ENCODE data around the gene TNC. TPM values are rescaled to one million over a fixed set of nuclear protein-coding genes. Genes with fewer than 3 reads are reported as not detected.

Gene TNC
- total RNA-seq, 6 experiments from 2014 or later: 51.6 to 86.3 (median 70.4) TPM

DNA sequence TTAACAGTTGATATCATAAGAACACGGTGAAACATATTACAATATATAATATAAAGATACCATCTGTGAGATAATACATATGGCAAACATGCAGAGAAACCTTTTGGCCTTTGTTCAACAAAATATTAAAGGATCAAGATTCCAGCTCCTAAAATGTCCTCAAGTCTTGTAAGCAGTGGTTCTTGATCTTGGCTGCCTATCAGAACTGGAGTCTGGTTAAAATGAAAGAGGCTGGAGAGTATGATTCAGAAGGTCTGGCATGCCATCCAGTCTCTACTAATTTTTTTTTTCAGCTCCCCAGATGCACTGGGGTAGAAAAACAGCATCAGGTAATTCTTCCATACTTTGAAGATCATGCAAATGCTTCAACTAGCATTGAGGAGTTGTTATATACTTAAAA is 83.2 kb downstream of the TNC start:
- no peaks in the 10 kb centered on the region; the same call in 1 of the 2 replicates for H3K27me3 Mint-ChIP-seq (ENCODE audit: insufficient read depth)
- TF ChIP-seq CTCF (IDR thresholded peaks at IDR 0.05): no peak
- peak overlapping the region; percentile 57 for H3K27ac Mint-ChIP-seq
- H3K4me3 Mint-ChIP-seq: 0 out of 2 replicates have a peak overlapping the region, but pooled peaks have one; percentile 32
- peak; percentile 78 for DNase-seq
- H3K9me3 Mint-ChIP-seq: no peaks in the 10 kb centered on the region
- peaks cover 73% of the 10 kb centered on the region for H3K36me3 Mint-ChIP-seq (ENCODE audit: low read depth)
- H3K4me1 Mint-ChIP-seq (ENCODE audit: low read depth): peaks cover 33% of the 10 kb centered on the region

DNA sequence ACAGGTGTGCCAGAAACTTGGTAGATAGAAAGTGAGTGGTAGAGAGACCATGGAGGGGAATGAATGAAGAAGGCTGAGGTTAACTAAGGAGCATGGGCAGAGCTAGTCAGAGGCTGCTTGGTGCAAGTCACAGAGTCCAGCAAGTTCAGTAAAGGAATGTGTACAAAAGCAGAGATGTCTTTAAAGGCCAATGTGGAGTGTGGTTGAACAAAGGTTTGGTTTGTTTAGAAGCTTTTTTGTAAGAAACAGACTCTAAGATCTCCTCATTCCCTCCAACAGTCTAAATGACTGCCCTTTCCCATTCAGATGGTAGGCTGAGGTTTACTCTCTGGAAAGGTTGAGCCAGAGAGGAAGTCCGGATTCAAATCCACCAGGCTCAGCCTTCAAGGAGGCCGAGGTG is 84.2 kb downstream of the TNC start:
- Mint-ChIP-seq H3K9me3 (no peaks in the 10 kb centered on the region), H3K36me3 (ENCODE audit: low read depth) (peaks cover 74% of the 10 kb centered on the region), H3K27ac (no peak overlapping the region), H3K27me3 (ENCODE audit: insufficient read depth) (no peaks in the 10 kb centered on the region; the same call in 1 of the 2 replicates), H3K4me1 (ENCODE audit: low read depth) (peaks cover 33% of the 10 kb centered on the region), H3K4me3 (no peak overlapping the region)
- DNase-seq: no peak
- TF ChIP-seq CTCF (IDR thresholded peaks at IDR 0.05): no peak

DNA sequence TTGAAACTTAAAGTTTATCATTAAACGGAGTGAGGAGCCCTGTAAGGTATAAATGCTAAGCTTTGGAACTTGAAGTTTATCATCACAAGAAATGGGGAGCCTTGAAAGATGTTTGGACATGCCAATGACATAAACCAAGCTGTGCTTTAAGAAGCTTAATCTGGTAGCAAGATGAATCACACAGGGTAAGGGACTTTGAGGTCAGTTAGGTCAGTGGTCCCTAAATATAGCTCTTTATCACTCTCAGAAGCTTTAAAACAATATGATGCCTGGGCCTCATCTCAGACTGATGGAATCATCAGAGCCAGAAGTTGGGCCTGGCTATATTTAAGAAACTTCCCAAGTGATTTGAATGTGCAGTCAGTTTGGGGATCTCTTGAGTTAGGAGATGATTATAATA is 85.7 kb downstream of the TNC start:
- Mint-ChIP-seq H3K4me3 (no peak overlapping the region), H3K27me3 (ENCODE audit: insufficient read depth) (no peaks in the 10 kb centered on the region; the same call in 1 of the 2 replicates), H3K4me1 (ENCODE audit: low read depth) (peaks cover 33% of the 10 kb centered on the region), H3K27ac (no peak overlapping the region), H3K36me3 (ENCODE audit: low read depth) (peaks cover 71% of the 10 kb centered on the region), H3K9me3 (no peaks in the 10 kb centered on the region)
- no peak for DNase-seq
- no peak for TF ChIP-seq CTCF (IDR thresholded peaks at IDR 0.05)

DNA sequence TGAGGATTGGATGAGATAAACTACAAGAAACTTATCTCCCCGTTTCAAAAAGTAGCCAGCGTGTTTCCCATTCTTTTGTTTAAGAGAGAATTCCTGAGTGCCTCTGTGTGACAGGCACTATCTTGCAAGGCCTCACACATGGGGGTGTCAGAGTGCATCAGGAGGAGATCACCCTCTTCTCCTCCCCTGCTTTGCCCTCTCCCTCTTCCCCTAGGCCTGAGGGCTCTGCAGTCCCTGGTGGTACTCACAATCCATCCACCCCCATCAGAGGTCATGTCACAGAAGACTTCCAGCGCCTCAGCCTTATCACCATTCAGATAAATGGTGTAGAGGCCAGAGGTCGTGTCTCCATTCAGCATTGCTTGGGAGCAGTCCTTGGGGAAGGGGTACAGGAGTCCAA is 88.0 kb downstream of the TNC start:
- H3K36me3 Mint-ChIP-seq (ENCODE audit: low read depth): peaks cover 62% of the 10 kb centered on the region
- no peak overlapping the region for H3K4me3 Mint-ChIP-seq
- H3K27me3 Mint-ChIP-seq (ENCODE audit: insufficient read depth): peaks cover 3% of the 10 kb centered on the region
- peaks cover 30% of the 10 kb centered on the region for H3K4me1 Mint-ChIP-seq (ENCODE audit: low read depth)
- DNase-seq: no peak
- no peaks in the 10 kb centered on the region for H3K9me3 Mint-ChIP-seq
- H3K27ac Mint-ChIP-seq: no peak overlapping the region
- no peak for TF ChIP-seq CTCF (IDR thresholded peaks at IDR 0.05)

DNA sequence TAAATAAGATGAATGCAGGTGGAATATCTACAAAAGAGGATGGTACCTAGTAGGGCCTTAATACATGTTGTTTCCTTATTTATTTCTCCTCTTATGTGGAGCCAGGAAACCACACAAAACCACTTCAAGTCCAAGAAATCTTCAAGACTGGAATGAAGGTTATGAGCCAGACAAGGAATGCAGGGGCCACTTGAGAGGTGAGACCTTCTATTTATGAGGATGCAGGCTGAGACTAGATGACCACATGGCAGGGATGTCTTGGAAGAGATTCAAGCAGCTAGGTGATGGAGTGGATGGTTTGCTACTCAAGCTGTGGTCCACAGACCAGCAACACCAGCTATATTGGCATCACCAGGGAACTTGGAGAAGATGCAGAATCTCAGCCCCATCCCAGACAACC is 92.2 kb downstream of the TNC start:
- no peak for TF ChIP-seq CTCF (IDR thresholded peaks at IDR 0.05)
- no peak for DNase-seq
- no peaks in the 10 kb centered on the region for H3K9me3 Mint-ChIP-seq
- H3K36me3 Mint-ChIP-seq (ENCODE audit: low read depth): peaks cover 46% of the 10 kb centered on the region
- peaks cover 45% of the 10 kb centered on the region for H3K4me1 Mint-ChIP-seq (ENCODE audit: low read depth)
- H3K27me3 Mint-ChIP-seq (ENCODE audit: insufficient read depth): peaks cover 3% of the 10 kb centered on the region; the same call in 1 of the 2 replicates
- no peak overlapping the region for H3K4me3 Mint-ChIP-seq
- no peak overlapping the region for H3K27ac Mint-ChIP-seq

Data from HFFc6 (cell line).